ENCODE measurements around the gene NAA80.

- no peak for TF ChIP-seq POLR2AphosphoS5 (IDR thresholded peaks at IDR 0.05; ENCODE audit: low read depth, low read length)
- TF ChIP-seq SIN3A (IDR thresholded peaks at IDR 0.05; ENCODE audit: borderline replicate concordance, low read depth, low read length) = no peak
These were observed 23.0 kb downstream of the NAA80 start for GRCh38 chr3:50275996-50276761.

Measured in SK-N-SH (cell line).